ENCODE results near the gene CYTH1.

DNA sequence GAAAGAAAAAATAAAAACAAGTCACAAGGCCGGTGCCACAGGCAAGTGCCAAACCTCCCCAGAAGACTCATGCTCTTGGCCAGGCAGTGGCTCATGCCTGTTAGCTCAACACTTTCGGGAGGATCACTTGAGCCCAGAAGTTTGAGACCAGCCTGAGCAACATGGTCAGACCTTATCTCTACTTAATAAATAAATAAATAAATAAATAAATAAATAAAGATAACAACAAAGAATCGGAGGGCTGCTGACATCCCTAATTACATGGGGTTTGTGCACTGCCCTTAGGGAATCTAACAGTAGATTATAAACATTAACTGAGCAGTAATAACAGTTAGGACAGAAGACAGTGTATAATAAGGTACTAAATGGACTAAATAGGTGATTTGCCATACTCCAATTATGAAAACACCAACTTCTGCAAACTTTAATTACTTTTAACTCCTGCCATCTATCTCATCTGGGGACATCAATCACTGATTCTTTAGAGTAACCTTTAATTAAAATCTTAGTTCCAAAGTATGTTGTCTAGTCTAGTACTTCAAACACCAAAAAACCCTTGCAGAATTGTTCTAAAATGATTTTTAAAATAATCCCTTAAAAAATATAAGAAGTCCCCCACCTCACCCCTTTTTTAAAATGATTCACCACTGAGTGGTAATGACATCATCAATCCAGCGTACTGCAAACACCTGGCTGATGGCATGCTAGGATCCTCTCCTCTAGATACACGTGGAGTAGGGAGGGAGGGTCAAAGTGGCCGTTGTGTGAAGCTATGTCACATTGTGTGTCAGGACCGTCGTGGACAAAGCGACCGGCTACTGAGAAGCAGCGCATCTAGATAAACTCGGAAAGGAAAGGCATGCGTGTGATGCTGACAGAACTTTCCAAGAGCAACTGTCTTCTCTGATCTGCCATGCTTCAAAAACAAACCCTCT is 28.5 kb downstream of the CYTH1 start:
- TF ChIP-seq, protein P1, sequence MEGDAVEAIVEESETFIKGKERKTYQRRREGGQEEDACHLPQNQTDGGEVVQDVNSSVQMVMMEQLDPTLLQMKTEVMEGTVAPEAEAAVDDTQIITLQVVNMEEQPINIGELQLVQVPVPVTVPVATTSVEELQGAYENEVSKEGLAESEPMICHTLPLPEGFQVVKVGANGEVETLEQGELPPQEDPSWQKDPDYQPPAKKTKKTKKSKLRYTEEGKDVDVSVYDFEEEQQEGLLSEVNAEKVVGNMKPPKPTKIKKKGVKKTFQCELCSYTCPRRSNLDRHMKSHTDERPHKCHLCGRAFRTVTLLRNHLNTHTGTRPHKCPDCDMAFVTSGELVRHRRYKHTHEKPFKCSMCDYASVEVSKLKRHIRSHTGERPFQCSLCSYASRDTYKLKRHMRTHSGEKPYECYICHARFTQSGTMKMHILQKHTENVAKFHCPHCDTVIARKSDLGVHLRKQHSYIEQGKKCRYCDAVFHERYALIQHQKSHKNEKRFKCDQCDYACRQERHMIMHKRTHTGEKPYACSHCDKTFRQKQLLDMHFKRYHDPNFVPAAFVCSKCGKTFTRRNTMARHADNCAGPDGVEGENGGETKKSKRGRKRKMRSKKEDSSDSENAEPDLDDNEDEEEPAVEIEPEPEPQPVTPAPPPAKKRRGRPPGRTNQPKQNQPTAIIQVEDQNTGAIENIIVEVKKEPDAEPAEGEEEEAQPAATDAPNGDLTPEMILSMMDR (IDR thresholded peaks at IDR 0.05): no peak
- no peak for TF ChIP-seq SIN3A (IDR thresholded peaks at IDR 0.05; ENCODE audit: borderline replicate concordance, insufficient read depth, low read depth, low read length)
- TF ChIP-seq, protein P2, sequence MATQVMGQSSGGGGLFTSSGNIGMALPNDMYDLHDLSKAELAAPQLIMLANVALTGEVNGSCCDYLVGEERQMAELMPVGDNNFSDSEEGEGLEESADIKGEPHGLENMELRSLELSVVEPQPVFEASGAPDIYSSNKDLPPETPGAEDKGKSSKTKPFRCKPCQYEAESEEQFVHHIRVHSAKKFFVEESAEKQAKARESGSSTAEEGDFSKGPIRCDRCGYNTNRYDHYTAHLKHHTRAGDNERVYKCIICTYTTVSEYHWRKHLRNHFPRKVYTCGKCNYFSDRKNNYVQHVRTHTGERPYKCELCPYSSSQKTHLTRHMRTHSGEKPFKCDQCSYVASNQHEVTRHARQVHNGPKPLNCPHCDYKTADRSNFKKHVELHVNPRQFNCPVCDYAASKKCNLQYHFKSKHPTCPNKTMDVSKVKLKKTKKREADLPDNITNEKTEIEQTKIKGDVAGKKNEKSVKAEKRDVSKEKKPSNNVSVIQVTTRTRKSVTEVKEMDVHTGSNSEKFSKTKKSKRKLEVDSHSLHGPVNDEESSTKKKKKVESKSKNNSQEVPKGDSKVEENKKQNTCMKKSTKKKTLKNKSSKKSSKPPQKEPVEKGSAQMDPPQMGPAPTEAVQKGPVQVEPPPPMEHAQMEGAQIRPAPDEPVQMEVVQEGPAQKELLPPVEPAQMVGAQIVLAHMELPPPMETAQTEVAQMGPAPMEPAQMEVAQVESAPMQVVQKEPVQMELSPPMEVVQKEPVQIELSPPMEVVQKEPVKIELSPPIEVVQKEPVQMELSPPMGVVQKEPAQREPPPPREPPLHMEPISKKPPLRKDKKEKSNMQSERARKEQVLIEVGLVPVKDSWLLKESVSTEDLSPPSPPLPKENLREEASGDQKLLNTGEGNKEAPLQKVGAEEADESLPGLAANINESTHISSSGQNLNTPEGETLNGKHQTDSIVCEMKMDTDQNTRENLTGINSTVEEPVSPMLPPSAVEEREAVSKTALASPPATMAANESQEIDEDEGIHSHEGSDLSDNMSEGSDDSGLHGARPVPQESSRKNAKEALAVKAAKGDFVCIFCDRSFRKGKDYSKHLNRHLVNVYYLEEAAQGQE (IDR thresholded peaks at IDR 0.05; ENCODE audit: insufficient read depth in 1 of 2, low read depth in 2 of 2, low read length in 1 of 2): no peak
